PC-9 (cell line): ENCODE data around the gene CFAP47.

ENCODE experiments used
- CTCF ChIP-seq: fragments of 200-600 bp; sonication (generic); conservative IDR thresholded peaks from 2 replicates; pipeline ENCODE4 v1.6.1; 2017; ENCODE audit warnings: mixed run types, antibody characterized with exemption, mild to moderate bottlenecking, moderate library complexity
- EZH2 ChIP-seq: fragments of 200-600 bp; sonication (generic); IDR thresholded peaks from 2 replicates; pipeline ENCODE4 v1.8.0; 2017; ENCODE audit warnings: antibody characterized with exemption, low read depth

- TF ChIP-seq CTCF (no peak), EZH2 (no peak)
Measured at GRCh38 chrX:36087366-36087765, 167.8 kb downstream of the CFAP47 start.
